Measurements from ENCODE around the gene RPTOR. TPM values are rescaled to one million over a fixed set of nuclear protein-coding genes. Genes with fewer than 3 reads are reported as not detected.

Gene RPTOR
- total RNA-seq, 6 donors from 2014 or later, result 26.8 to 109 (median 36.8) TPM

DNA sequence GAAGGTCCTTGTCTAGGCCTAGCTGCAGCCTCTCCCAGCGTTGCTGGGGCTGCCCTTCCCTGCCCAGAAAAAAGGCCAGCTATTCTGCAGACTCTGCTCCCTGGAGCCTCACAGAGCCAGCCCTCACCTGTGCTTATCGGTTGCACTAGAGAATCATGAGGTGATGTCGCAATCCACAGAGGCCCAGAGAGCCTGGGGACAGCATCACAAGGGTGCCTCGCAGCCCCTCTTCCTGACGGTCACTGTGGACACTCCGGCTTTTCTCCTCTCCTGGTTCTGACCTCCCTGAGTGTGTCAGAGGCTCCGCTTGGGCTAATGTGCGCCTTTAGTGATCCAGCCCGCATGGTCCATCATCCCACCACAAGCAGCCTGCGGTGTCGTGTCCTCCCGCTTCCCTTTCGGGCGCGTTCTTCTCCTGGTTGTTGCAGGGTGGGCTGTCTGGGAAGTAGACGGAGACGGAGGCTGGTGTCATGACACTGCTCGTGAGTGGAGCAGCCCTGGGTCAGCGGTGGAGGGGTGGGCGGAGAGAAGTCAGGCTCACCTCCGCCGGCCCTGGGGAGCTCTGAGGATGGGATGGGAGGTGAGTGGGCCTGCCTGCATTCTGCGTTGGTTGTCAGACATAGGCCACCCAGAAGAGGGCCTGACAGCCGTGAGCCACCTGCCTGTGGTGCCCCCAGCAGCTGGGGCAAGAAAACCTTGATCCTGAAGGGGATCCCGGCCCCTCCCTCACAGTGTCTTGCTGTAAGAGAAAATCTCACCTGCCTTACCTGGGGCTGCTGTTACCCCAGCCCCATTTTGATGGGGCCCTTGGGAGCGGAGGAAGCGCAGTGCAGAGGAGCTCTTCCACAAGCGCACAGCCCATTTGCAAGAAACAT, 281.1 kb downstream of the RPTOR start:
- H3K4me1 ChIP-seq, result no peaks in the 10 kb centered on the region
- no peak overlapping the region for H3K27ac ChIP-seq
- H3K9me3 ChIP-seq, result no peaks in the 10 kb centered on the region
- no peak for ATAC-seq (ENCODE audit: low FRiP score in 2 of 2)
- TF ChIP-seq, protein P1, sequence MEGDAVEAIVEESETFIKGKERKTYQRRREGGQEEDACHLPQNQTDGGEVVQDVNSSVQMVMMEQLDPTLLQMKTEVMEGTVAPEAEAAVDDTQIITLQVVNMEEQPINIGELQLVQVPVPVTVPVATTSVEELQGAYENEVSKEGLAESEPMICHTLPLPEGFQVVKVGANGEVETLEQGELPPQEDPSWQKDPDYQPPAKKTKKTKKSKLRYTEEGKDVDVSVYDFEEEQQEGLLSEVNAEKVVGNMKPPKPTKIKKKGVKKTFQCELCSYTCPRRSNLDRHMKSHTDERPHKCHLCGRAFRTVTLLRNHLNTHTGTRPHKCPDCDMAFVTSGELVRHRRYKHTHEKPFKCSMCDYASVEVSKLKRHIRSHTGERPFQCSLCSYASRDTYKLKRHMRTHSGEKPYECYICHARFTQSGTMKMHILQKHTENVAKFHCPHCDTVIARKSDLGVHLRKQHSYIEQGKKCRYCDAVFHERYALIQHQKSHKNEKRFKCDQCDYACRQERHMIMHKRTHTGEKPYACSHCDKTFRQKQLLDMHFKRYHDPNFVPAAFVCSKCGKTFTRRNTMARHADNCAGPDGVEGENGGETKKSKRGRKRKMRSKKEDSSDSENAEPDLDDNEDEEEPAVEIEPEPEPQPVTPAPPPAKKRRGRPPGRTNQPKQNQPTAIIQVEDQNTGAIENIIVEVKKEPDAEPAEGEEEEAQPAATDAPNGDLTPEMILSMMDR (IDR thresholded peaks at IDR 0.05), result no peak
- H3K27me3 ChIP-seq, result no peaks in the 10 kb centered on the region
- 94 to 96% methylated on average over 26 to 28 of the region's 28 CpGs for WGBS, 2 donors
- no peak for DNase-seq
- peaks cover 0 to 37% (median 19%) of the 10 kb centered on the region in 4 donors for H3K36me3 ChIP-seq
- no peak overlapping the region for H3K4me3 ChIP-seq

DNA sequence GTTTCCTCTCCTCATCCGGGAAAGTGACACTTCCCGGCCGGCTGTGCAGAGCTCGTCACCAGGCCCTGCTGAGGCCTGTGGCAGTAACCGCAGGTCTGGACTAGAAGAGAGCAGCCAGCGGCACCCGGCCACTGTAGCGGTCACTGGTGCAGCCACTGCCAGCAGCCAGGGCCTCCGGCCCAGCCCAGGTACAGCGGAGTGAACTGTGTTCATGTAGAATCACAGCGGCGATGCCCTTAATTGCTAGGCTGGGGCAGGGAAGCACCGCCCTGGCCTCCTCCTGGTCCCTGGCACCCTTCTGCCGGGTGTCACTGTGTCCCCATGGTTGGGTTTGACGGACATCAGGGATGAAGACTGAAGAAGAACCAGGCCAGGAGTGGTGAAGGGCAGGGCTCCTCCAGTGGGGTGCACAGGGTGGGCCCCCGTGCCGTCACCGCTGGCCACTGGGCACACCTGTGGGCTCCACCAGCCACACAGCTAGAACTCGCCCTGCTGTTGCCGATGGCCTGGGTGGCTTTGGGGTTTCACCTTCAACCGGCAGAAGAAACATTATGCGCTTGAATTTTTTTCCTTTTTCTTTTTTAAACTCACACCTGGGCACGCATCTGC, 281.8 kb downstream of the RPTOR start:
- DNase-seq (peak in 1 of 2 donors; percentile 63), ATAC-seq (ENCODE audit: low FRiP score in 2 of 2) (peak in 1 of 2 donors; percentile 3)
- 95 to 98% methylated on average over 11 to 19 of the region's 23 CpGs for WGBS, 2 donors

DNA sequence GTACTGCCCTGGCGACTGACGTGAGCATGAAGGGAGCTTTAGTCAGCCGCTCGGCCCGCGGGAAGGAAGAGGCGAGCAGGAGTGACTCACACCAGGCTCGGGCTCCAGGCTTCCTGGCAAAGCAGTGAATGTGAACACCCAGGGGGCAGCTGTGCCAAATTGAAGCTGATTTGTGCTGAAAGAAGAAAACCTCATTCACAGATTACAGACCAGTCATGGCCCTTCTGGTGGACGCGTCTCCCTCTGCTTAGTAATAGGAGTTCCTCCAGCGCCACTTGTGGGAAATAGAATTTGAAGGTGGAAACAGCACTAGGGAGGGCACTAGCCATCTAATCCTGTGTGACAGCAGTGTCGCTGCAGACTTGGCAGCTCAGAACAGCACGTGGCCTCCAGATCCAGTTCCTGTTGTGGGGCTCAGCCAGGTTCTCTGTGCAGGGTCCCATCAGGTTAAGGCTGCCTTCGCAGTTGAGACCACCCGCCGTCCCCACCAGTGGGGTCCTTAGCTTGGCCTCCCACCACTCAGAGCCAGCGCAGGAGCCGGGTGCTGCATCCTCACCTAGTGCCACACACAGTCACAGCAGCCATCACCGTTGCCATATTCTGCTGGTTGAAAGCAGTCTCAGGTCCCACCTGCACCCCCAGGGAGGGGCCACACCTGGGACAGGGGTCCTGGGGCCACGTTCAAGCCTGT, 282.5 kb downstream of the RPTOR start:
- Histone ChIP-seq H3K4me3 (no peak overlapping the region), H3K27me3 (no peaks in the 10 kb centered on the region), H3K36me3 (peaks cover 0 to 34% (median 19%) of the 10 kb centered on the region in 4 donors), H3K27ac (no peak overlapping the region), H3K4me1 (peaks cover 0 to 2% (median 1%) of the 10 kb centered on the region in 4 donors), H3K9me3 (no peaks in the 10 kb centered on the region)
- no peak for TF ChIP-seq POLR2AphosphoS5 (IDR thresholded peaks at IDR 0.05)
- TF ChIP-seq EP300 (IDR thresholded peaks at IDR 0.05), result no peak
- TF ChIP-seq, protein P1 (IDR thresholded peaks at IDR 0.05), result no peak
- no peak for TF ChIP-seq POLR2A (IDR thresholded peaks at IDR 0.05)
- WGBS, 2 donors, result 77 to 82% methylated on average over 17 of the region's 20 CpGs
- DNase-seq, result peak; percentile 37 to 56
- ATAC-seq (ENCODE audit: low FRiP score in 2 of 2), result peak; percentile 21 to 88

More for the DNA sequence above, 281.8 kb downstream of the RPTOR start:
- H3K4me1 ChIP-seq, result no peaks in the 10 kb centered on the region
- H3K4me3 ChIP-seq, result no peak overlapping the region
- peaks cover 0 to 37% (median 19%) of the 10 kb centered on the region in 4 donors for H3K36me3 ChIP-seq
- no peaks in the 10 kb centered on the region for H3K9me3 ChIP-seq
- no peak for TF ChIP-seq POLR2AphosphoS5 (IDR thresholded peaks at IDR 0.05)
- TF ChIP-seq, protein P1 (IDR thresholded peaks at IDR 0.05), result no peak
- TF ChIP-seq EP300 (IDR thresholded peaks at IDR 0.05), result no peak
- no peak for TF ChIP-seq POLR2A (IDR thresholded peaks at IDR 0.05)
- no peak overlapping the region for H3K27ac ChIP-seq
- H3K27me3 ChIP-seq, result no peaks in the 10 kb centered on the region

DNA sequence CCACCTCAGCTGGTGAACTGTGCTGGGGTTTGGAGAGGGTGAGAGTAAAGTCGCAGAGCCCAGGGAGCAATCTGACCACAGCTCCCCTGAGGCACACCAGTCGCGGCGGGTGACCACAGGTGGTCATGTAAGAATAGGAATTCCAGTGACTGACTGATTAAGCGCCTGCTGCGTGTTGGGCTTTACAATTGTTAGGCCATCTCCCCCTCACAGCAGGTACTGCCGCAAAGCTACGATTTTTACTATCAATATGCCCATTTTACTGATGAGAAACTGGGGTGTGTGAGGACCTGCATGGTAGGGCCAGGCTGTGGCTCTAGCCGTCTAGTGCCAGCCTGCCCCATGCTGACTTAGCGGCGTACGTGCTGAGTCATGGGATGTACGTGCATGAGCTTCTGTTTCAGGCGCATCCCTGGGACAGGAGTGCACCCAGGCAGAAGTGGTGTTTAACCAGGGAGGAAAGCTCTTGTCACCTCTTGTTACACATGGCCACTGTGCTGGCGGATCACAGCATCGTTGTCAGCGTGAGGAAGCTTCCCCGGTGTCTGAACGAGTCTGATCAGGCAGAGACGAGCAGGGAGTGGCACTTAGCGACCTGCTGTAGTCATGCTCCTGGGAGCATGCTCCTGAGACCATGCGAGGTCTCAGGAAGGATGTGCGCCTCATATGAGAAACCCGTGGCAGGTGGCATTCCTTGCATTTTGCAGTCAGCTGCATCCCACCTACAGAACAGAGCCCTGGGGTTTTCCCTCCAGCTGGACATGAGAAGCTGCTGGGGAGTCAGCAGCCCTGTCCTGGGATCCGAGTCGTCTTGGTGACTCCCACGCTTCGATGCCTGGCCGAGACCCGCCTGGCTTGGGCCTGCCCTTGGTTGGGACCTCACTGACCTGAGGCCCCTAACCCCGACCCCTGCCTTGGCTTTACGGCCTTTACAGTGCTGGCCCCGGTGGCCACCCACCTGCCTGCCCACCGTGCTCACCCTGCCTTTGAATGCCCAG, 283.3 kb downstream of the RPTOR start:
- no peak for DNase-seq
- ATAC-seq (ENCODE audit: low FRiP score in 2 of 2), result peak in 1 of 2 donors; percentile 3
- no peak overlapping the region for H3K27ac ChIP-seq
- peaks cover 0 to 30% (median 18%) of the 10 kb centered on the region in 4 donors for H3K36me3 ChIP-seq
- 91 to 95% methylated on average over 24 to 34 of the region's 34 CpGs for whole genome bisulfite sequencing, 2 donors
- no peaks in the 10 kb centered on the region for H3K27me3 ChIP-seq
- no peaks in the 10 kb centered on the region for H3K9me3 ChIP-seq
- no peak overlapping the region for H3K4me3 ChIP-seq
- H3K4me1 ChIP-seq, result peaks cover 4 to 8% (median 7%) of the 10 kb centered on the region in 4 donors
- TF ChIP-seq, protein P1 (IDR thresholded peaks at IDR 0.05), result no peak
- TF ChIP-seq POLR2A (IDR thresholded peaks at IDR 0.05) (no peak), POLR2AphosphoS5 (IDR thresholded peaks at IDR 0.05) (no peak), EP300 (IDR thresholded peaks at IDR 0.05) (no peak)

All from upper lobe of left lung (tissue), 6 donors.